Measurements from ENCODE around the gene KCNJ5. TPM values are rescaled to one million over a fixed set of nuclear protein-coding genes. Genes with fewer than 3 reads are reported as not detected.

The KCNJ5 gene
- total and polyA plus RNA-seq, 10 of the 15 experiments (the other 5 are each of a cell fraction or from before 2014, with no cell fraction given): 0.03 TPM; not detected in 8

DNA sequence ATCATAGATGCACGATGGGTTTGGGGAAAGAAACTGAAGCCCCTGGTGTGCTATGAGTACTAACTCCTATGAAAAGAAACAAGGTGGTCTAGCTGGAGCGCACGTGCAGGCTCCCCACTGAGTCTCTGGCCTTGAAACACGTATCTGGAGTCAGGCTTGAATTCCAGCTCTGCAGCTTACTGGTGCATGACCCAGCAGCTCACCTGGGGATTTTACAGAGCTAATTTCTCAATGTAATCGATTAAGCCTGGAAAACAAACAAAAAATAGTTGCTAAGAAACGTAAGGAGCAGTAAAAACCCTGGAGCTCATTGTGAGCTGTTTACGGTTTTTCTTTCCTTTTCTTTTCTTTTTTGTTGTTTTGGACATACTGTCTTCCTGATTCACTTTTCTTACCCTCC is 36.3 kb upstream of the KCNJ5 start:
- DNase-seq (ENCODE audit: low read depth, low spot score) (no peak), FAIRE-seq (no peak), ATAC-seq (no peak)
- Histone ChIP-seq H3K4me2 (ENCODE audit: control insufficient read depth, insufficient read depth) (no peak overlapping the region), H4K20me1 (ENCODE audit: control insufficient read depth, insufficient read depth) (no peaks in the 10 kb centered on the region), H3K27me3 (replicated peaks in 1 of 2; ENCODE audit: control insufficient read depth in 2 of 2, insufficient read depth in 2 of 2, low read length in 1 of 2) (no peaks in the 10 kb centered on the region; a peak in 2 of 4 replicates), H2AFZ (ENCODE audit: control insufficient read depth, low read depth, low read length) (no peak overlapping the region), H3K4me1 (ENCODE audit: control insufficient read depth, insufficient read depth, low read length) (no peaks in the 10 kb centered on the region), H3K36me3 (ENCODE audit: control insufficient read depth in 2 of 2, insufficient read depth in 2 of 2, low read length in 1 of 2) (no peaks in the 10 kb centered on the region), H3K9ac (ENCODE audit: control insufficient read depth, insufficient read depth, low read length) (no peak overlapping the region), H3K4me3 (no peak overlapping the region), H3K27ac (ENCODE audit: control insufficient read depth, insufficient read depth) (no peak overlapping the region), H3K9me3 (replicated peaks; ENCODE audit: control insufficient read depth, insufficient read depth, low read length) (no peaks in the 10 kb centered on the region), H3K79me2 (ENCODE audit: control insufficient read depth, insufficient read depth, low read length) (no peaks in the 10 kb centered on the region)
- ChIA-PET SMC1A (ENCODE audit: uncharacterized antibody, unreplicated experiment) (interaction anchor here (1.3 kb wide), 1 partner anchor 209 kb away, joined by 3 read pairs; no protein-coding TSS in a partner anchor), POLR2A (no interaction called here), CTCF (interaction anchor here (0.6 to 2.7 kb wide), 9 partner anchors 12 to 704 kb away, joined by 3 to 11 read pairs (median 4); no protein-coding TSS in a partner anchor), RAD21 (ENCODE audit: unreplicated experiment) (no interaction called here)
- in situ Hi-C loops (cut with MboI): loop anchor here (5.0 to 10.0 kb wide), 2 partner anchors 688 to 830 kb away; no protein-coding TSS in a partner anchor
- WGBS (ENCODE audit: insufficient coverage, insufficient replicate concordance, low lambda C conversion rate, missing lambda C conversion rate): 38% methylated on average over 7 of the region's 7 CpGs
- BruUV-seq (replicated peaks): no TSS peak
- intact Hi-C loops (cut with micrococcal nuclease; ENCODE audit: unreplicated experiment): no loop called here
- no peak for TF ChIP-seq BACH1 (IDR thresholded peaks at IDR 0.05; ENCODE audit: borderline replicate concordance)
- TF ChIP-seq BCL3 (IDR thresholded peaks at IDR 0.05; ENCODE audit: borderline replicate concordance, insufficient read depth, low read depth, low read length, poor library complexity, severe bottlenecking): no peak
- TF ChIP-seq SRF (IDR thresholded peaks at IDR 0.05; ENCODE audit: low read depth in 2 of 2, low read length in 2 of 2): no peak
- no peak for TF ChIP-seq SMAD5 (IDR thresholded peaks at IDR 0.05; ENCODE audit: low read depth)
- no peak for TF ChIP-seq CHD2 (IDR thresholded peaks at IDR 0.05; ENCODE audit: borderline replicate concordance, low read depth, low read length)
- TF ChIP-seq SUZ12 (IDR thresholded peaks at IDR 0.05; ENCODE audit: unreplicated experiment): no peak
- no peak for TF ChIP-seq STAT1 (conservative IDR thresholded peaks at IDR 0.05)
- no peak for TF ChIP-seq MXI1 (IDR thresholded peaks at IDR 0.05; ENCODE audit: low read depth, low read length)
- TF ChIP-seq NBN (IDR thresholded peaks at IDR 0.05): no peak
- no peak for TF ChIP-seq CEBPB (IDR thresholded peaks at IDR 0.05; ENCODE audit: borderline replicate concordance in 1 of 2, low read depth in 2 of 2, low read length in 2 of 2)
- no peak for TF ChIP-seq EGR1 (IDR thresholded peaks at IDR 0.05; ENCODE audit: borderline replicate concordance in 1 of 2, low read depth in 2 of 2, low read length in 2 of 2)
- TF ChIP-seq, protein P1, sequence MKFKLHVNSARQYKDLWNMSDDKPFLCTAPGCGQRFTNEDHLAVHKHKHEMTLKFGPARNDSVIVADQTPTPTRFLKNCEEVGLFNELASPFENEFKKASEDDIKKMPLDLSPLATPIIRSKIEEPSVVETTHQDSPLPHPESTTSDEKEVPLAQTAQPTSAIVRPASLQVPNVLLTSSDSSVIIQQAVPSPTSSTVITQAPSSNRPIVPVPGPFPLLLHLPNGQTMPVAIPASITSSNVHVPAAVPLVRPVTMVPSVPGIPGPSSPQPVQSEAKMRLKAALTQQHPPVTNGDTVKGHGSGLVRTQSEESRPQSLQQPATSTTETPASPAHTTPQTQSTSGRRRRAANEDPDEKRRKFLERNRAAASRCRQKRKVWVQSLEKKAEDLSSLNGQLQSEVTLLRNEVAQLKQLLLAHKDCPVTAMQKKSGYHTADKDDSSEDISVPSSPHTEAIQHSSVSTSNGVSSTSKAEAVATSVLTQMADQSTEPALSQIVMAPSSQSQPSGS (IDR thresholded peaks at IDR 0.05; ENCODE audit: low read length): no peak
- TF ChIP-seq ZZZ3 (IDR thresholded peaks at IDR 0.05; ENCODE audit: control insufficient read depth, insufficient read length, low read depth): no peak
- no peak for TF ChIP-seq FOXK2 (IDR thresholded peaks at IDR 0.05)
- no peak for TF ChIP-seq ZNF217 (IDR thresholded peaks at IDR 0.05)
- TF ChIP-seq NR2F1 (conservative IDR thresholded peaks at IDR 0.05): no peak
- TF ChIP-seq ZBTB33 (IDR thresholded peaks at IDR 0.05): no peak
- no peak for TF ChIP-seq TCF7 (IDR thresholded peaks at IDR 0.05; ENCODE audit: borderline replicate concordance)
- TF ChIP-seq E2F8 (IDR thresholded peaks at IDR 0.05; ENCODE audit: low read depth, partially characterized antibody): no peak
